Left ventricle myocardium inferior (tissue), 1 donor: ENCODE results near the gene AKAP8. TPM values are rescaled to one million over a fixed set of nuclear protein-coding genes. Genes with fewer than 3 reads are reported as not detected.

Experiments
- DNase-seq: peaks from one replicate; pipeline ENCODE4 v3.0.0-alpha.2; 2020
- H3K27ac ChIP-seq: fragments of 200-600 bp; replicated peaks from 2 replicates; pipeline ENCODE4 v1.8.0; 2021
- H3K27me3 ChIP-seq: fragments of 200-600 bp; 2 replicates; pipeline ENCODE4 v1.8.0; 2021; ENCODE audit warnings: low read depth
- H3K36me3 ChIP-seq: fragments of 200-600 bp; 2 replicates; pipeline ENCODE4 v1.8.0; 2021
- H3K4me1 ChIP-seq: fragments of 200-600 bp; 2 replicates; pipeline ENCODE4 v1.8.0; 2021
- H3K4me3 ChIP-seq: fragments of 200-600 bp; 2 replicates; pipeline ENCODE4 v1.8.0; 2021; ENCODE audit warnings: mild to moderate bottlenecking, moderate library complexity
- H3K9me3 ChIP-seq: fragments of 200-600 bp; replicated peaks from 2 replicates; pipeline ENCODE4 v1.8.0; 2021
- intact Hi-C: fragments of 100-400 bp; cut with micrococcal nuclease; formaldehyde crosslinking; loops from one replicate; pipeline ENCODE4 v1.11.0; 2022
- total RNA-seq: library from RNA; stranded (reverse); fragmentation: NEBNext Ultra II Directional; extraction: Animal tissue kit (Norgen Biotek cat#: 25700); gene quantifications from one replicate; pipeline ENCODE4 v1.2.1, GENCODE V29; 2021
- TF ChIP-seq, protein P1 (sequence below): fragments of 200-600 bp; IDR thresholded peaks from 2 replicates; pipeline ENCODE4 v1.8.0; 2021; ENCODE audit warnings: antibody characterized with exemption, mild to moderate bottlenecking, borderline replicate concordance
- donor health status: DM: no; HTN: yes; CAD: no; lungs with severe emphysema.

AKAP8 gene
- total RNA-seq, 1 donor from 2014 or later = 21.8 TPM

DNA sequence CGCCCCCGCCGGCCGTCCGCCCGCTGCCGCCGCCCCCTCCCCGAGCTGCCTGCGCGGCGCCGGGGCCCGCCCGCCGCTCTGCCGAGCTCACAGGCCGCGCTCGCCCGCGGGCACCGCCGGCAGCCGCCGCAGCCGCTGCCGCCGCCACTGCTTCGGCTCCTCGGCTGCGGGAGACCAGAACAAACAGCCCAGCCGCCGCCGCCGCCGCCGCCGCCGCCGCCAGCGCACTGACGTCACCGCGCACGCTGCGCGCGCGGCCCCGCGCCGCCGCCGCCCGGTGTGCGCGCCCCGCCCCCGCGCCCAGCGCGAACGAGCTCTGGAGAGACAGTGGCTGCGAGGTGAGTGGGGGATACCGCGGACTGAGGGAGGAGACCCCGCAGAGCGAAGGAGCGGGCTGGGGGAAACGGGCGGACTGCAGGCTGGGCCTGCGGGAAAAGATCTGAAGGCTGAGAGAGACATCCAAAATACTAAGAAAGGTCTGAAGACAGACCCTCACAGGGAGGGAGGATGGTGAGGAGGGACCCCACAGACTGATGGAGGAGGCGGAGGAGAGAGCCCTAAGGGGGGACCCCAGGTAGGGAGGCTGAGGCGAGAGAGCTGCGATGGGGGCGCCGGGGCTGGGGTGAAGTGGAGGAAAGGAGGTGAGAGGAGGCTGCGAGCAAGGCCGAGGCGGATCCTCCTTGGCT is 47.1 kb downstream of the AKAP8 start, which contains the start of gene BRD4:
BRD4 (minus strand) TSS at position 229 of the 686 bp plus-strand sequence. CDS start 59,440 bp downstream, outside the sequence.
- TF ChIP-seq, protein P1, sequence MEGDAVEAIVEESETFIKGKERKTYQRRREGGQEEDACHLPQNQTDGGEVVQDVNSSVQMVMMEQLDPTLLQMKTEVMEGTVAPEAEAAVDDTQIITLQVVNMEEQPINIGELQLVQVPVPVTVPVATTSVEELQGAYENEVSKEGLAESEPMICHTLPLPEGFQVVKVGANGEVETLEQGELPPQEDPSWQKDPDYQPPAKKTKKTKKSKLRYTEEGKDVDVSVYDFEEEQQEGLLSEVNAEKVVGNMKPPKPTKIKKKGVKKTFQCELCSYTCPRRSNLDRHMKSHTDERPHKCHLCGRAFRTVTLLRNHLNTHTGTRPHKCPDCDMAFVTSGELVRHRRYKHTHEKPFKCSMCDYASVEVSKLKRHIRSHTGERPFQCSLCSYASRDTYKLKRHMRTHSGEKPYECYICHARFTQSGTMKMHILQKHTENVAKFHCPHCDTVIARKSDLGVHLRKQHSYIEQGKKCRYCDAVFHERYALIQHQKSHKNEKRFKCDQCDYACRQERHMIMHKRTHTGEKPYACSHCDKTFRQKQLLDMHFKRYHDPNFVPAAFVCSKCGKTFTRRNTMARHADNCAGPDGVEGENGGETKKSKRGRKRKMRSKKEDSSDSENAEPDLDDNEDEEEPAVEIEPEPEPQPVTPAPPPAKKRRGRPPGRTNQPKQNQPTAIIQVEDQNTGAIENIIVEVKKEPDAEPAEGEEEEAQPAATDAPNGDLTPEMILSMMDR = no peak

DNA sequence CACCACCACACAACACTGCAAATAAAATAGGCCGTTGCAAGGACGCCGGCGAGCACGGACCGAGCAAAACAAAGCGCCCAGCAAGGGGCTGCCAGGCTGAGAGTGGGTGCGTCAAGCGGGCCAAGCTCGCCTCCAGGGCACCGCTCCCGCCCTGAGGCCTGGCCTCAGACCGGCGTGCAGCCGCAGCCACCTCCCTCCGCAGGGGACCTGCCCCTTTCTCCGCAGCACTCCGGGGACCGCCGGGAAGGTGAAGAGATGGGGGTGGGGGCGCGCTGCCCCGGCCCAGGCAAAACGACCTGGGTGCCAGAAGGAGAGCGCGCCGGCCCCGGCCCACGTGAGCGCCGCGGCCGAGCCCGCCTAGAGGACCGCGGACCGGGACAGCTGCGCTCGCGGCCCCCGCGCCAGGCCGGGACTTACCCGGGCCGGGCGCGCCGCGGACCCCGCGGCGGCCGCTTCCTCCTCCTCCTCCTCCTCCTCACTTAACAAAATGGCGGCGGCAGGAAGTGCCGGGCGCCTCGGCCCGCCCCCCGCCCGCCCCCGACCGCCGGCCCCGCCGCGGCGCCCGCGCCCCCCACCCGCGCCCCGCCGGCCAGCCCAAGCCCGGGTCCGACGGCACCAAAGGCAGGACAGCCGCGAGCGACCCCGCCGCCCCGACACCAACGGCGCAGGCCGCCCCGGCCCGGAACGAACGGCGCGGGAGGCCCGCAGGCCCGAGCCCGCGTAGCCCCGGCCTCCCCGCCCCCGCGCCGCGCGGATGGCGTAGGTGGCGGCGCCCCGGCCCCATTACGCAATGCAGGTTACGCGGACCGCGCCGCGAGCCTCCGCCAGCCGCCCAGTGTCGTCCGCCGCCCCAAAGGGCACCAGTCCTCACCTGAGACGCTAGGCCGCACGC is 47.9 kb downstream of the AKAP8 start:
- Histone ChIP-seq H3K27ac (peak overlapping the region; percentile 96), H3K4me3 (peak overlapping the region; percentile 78), H3K36me3 (no peaks in the 10 kb centered on the region), H3K4me1 (peaks cover 82% of the 10 kb centered on the region), H3K27me3 (no peaks in the 10 kb centered on the region), H3K9me3 (no peaks in the 10 kb centered on the region)
- peak; percentile 60 for DNase-seq
- intact Hi-C loops = no loop called here
- TF ChIP-seq, protein P1 = no peak

More for the DNA sequence above, 47.1 kb downstream of the AKAP8 start, which contains the start of gene BRD4:
- H3K36me3 ChIP-seq = no peaks in the 10 kb centered on the region
- H3K4me3 ChIP-seq = peak within 1 kb of the TSS; percentile 78
- peaks cover 82% of the 10 kb centered on the region for H3K4me1 ChIP-seq
- H3K9me3 ChIP-seq = no peaks in the 10 kb centered on the region
- intact Hi-C loops = no loop called here
- H3K27me3 ChIP-seq = no peaks in the 10 kb centered on the region
- H3K27ac ChIP-seq = peak within 1 kb of the TSS; percentile 96
- peak; percentile 77 for DNase-seq

DNA sequence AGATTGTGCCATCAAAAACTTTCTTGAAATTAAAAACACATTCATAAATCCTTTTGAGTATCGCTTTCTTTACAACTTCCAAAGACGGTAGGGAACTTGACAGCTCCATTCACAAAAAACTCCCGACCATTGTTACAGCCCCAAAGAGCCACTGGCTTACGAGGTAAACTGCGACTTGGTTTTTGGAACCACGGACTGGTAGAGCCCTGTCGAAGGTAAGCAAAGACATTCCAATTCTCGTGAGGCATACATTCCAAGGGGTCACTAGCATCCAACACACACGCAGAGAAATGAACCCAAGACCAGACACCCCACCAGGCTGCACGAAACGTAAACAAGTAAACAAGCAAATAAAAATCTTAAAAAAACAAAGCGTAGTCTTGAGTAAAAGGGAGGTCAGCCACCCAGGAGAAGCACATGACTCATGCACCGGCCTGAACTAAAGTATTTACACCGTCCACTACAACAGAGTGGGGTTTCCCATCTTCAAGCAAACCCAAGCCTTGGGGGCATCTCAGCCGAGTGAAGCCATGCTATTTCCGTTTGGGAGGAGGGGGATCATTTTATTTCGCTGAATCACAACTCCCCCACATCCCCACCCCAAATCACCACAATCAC is 48.7 kb downstream of the AKAP8 start:
- H3K9me3 ChIP-seq = no peaks in the 10 kb centered on the region
- H3K4me3 ChIP-seq = peak overlapping the region; percentile 78
- TF ChIP-seq, protein P1 = no peak
- H3K4me1 ChIP-seq = peaks cover 82% of the 10 kb centered on the region
- intact Hi-C loops = no loop called here
- no peaks in the 10 kb centered on the region for H3K36me3 ChIP-seq
- peak overlapping the region; percentile 96 for H3K27ac ChIP-seq
- no peaks in the 10 kb centered on the region for H3K27me3 ChIP-seq
- no peak for DNase-seq

DNA sequence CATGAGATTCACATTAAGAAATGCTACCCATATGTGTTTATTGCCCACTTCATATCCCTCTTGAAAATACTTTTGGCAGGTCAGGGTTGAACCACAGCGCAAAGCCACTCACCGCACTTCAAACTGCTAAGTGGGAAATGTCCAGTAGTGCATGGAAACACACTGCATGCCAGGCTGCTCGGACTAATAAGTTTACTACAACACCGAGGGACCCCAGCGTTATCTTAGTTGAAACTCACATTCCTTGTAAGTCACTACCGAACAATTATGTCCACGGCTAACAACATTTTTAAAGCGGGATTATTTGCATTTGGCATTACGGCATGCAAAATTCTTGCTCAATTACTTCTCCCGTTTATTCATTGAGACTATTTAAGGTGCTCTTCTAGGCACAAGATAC is 51.3 kb downstream of the AKAP8 start:
- TF ChIP-seq, protein P1 = no peak
- DNase-seq = no peak
- intact Hi-C loops = loop anchor here (5.0 kb wide), 1 partner anchor 36 kb away; no protein-coding TSS in a partner anchor
- Histone ChIP-seq H3K27ac (peak overlapping the region; percentile 55), H3K36me3 (no peaks in the 10 kb centered on the region), H3K27me3 (no peaks in the 10 kb centered on the region), H3K4me1 (peaks cover 91% of the 10 kb centered on the region), H3K4me3 (peak overlapping the region; percentile 17), H3K9me3 (no peaks in the 10 kb centered on the region)
